Activated naive CD8-positive, alpha-beta T cell treated with anti-CD3 and anti-CD28 coated beads for 36 hours (primary cell): Measurements from ENCODE around the gene RTF1. TPM values are rescaled to one million over a fixed set of nuclear protein-coding genes. Genes with fewer than 3 reads are reported as not detected.
A peak's percentile ranks its signal among the peaks of the same experiment; 100 is the strongest.
"Not testable (repeated sequence)": the region's sequence is repeated elsewhere in the genome, so short reads cannot be mapped to it uniquely, and the experiment has no call there.

Experiments used
- DNase-seq: peaks from one replicate; pipeline ENCODE4 v3.0.0; 2021
- H3K27ac Mint-ChIP-seq: one replicate; pipeline ENCODE4 v1.8.0; 2022; ENCODE audit warnings: mild to moderate bottlenecking, moderate library complexity, mixed read lengths
- H3K27me3 Mint-ChIP-seq: one replicate; pipeline ENCODE4 v1.8.0; 2022; ENCODE audit warnings: mild to moderate bottlenecking, mixed read lengths
- H3K36me3 Mint-ChIP-seq: one replicate; pipeline ENCODE4 v1.8.0; 2021; ENCODE audit warnings: mild to moderate bottlenecking, mixed read lengths
- H3K4me1 Mint-ChIP-seq: one replicate; pipeline ENCODE4 v1.8.0; 2021; ENCODE audit warnings: mixed read lengths
- H3K4me3 Mint-ChIP-seq: one replicate; pipeline ENCODE4 v1.8.0; 2022; ENCODE audit warnings: mild to moderate bottlenecking, moderate library complexity, mixed read lengths
- H3K9me3 Mint-ChIP-seq: one replicate; pipeline ENCODE4 v1.8.0; 2022; ENCODE audit warnings: mixed read lengths
- total RNA-seq, 2 experiments: library from RNA; stranded (reverse); gene quantifications; one replicate each; pipeline ENCODE4 v1.2.3, GENCODE V29; 2021

The RTF1 gene
- total RNA-seq, 2 experiments from 2014 or later, result 26.8 to 30.3 TPM

GRCh38 chr15:41469644-41470043, 52.7 kb downstream of the RTF1 start:
- H3K36me3 Mint-ChIP-seq, result peaks cover 19% of the 10 kb centered on the region
- not testable (repeated sequence) for H3K27ac Mint-ChIP-seq, H3K27me3 Mint-ChIP-seq, H3K9me3 Mint-ChIP-seq, DNase-seq, H3K4me3 Mint-ChIP-seq, H3K4me1 Mint-ChIP-seq

GRCh38 chr15:41473418-41473817, 56.5 kb downstream of the RTF1 start:
- Mint-ChIP-seq H3K27ac (no peak overlapping the region), H3K36me3 (peaks cover 27% of the 10 kb centered on the region), H3K27me3 (no peaks in the 10 kb centered on the region), H3K9me3 (no peaks in the 10 kb centered on the region), H3K4me3 (no peak overlapping the region), H3K4me1 (peaks cover 11% of the 10 kb centered on the region)
- no peak for DNase-seq

GRCh38 chr15:41474436-41474835, 57.5 kb downstream of the RTF1 start:
- Mint-ChIP-seq H3K27me3 (no peaks in the 10 kb centered on the region), H3K4me3 (no peak overlapping the region), H3K36me3 (peaks cover 31% of the 10 kb centered on the region), H3K27ac (no peak overlapping the region), H3K9me3 (no peaks in the 10 kb centered on the region), H3K4me1 (peaks cover 11% of the 10 kb centered on the region)
- no peak for DNase-seq

- DNase-seq, result no peak
- Mint-ChIP-seq H3K27me3 (no peaks in the 10 kb centered on the region), H3K9me3 (no peaks in the 10 kb centered on the region), H3K4me1 (peaks cover 11% of the 10 kb centered on the region), H3K36me3 (peaks cover 27% of the 10 kb centered on the region), H3K4me3 (no peak overlapping the region), H3K27ac (no peak overlapping the region)
Observed at GRCh38 chr15:41474941-41475340, 58.0 kb downstream of the RTF1 start.

DNA sequence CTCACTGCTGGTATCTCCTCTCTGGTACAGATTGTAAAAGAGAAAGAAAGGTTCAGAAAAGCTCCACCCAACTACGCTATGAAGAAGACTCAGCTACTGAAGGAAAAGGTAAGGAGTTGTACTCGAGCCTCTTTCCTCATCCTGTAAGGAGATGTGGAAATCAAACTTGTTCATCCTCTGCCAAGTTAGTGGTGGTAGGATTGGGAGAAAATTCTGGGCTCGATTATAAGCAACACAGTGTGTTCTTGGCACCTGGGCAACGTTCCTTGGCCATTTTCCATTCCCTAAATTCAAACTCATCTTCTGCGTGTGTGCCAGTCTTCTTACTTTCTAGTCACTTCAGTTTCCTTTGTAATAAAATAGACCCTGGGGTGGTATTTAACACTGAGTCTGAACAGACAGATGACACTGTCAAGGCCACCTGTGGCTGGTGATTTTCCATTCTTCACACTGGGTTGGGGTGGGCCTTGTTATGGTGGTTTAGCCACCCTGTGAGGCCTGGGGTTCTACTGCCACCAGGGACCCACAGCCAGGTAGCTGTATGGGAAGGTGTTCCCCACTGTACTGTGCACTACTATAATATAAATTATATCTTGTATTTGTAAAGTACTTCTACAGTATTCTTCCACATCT, 59.6 kb downstream of the RTF1 start:
- Mint-ChIP-seq H3K4me1 (peaks cover 11% of the 10 kb centered on the region), H3K9me3 (no peaks in the 10 kb centered on the region), H3K27me3 (no peaks in the 10 kb centered on the region), H3K36me3 (peaks cover 30% of the 10 kb centered on the region), H3K27ac (peak overlapping the region; percentile 84), H3K4me3 (no peak overlapping the region)
- no peak for DNase-seq

DNA sequence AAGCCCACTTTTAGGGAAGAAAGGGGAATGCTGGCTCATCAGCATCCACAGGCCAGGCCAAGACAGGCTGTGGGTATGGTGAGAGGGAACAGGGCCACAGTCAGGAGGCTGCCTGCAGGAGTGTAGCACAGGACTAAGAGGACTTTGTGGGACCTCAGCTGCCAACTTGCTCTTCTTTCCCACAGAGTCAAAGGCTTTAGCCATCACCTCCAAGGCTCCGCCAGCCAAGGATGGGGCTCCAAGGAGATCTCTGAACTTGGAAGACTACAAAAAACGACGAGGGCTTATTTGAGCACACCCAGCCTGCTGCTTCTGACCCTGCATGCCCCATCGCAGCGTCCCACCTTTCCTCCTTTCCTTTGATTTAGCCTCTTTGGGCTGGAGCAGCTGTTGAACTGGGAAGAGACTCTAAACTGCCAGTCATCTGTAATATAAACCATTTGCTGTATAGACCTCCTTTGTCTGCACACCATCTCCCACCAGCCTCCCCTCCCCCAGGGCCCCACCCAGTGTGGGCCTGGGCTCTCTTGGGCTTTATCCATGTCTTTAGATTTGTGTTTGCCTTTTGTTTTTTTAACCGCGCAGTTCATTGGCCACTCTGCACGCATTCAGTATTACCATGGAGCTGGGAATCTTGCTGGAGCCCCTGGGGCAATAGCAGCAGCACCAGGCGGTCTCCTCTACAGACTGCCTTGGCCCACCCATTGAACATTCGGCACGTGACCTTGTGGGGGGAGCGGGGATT, 63.7 kb downstream of the RTF1 start:
- Mint-ChIP-seq H3K27me3 (no peaks in the 10 kb centered on the region), H3K36me3 (peaks cover 31% of the 10 kb centered on the region), H3K27ac (no peak overlapping the region), H3K9me3 (no peaks in the 10 kb centered on the region), H3K4me1 (peaks cover 25% of the 10 kb centered on the region), H3K4me3 (no peak overlapping the region)
- DNase-seq, result no peak

- Mint-ChIP-seq H3K4me3 (no peak overlapping the region), H3K27me3 (no peaks in the 10 kb centered on the region), H3K36me3 (peaks cover 21% of the 10 kb centered on the region), H3K4me1 (peaks cover 18% of the 10 kb centered on the region), H3K27ac (no peak overlapping the region), H3K9me3 (no peaks in the 10 kb centered on the region)
- DNase-seq, result no peak
Observed at GRCh38 chr15:41482110-41482877, 65.4 kb downstream of the RTF1 start.

- Mint-ChIP-seq H3K4me3 (peak overlapping the region; percentile 51), H3K36me3 (peaks cover 19% of the 10 kb centered on the region)
- peak; percentile 58 for DNase-seq
Observed at GRCh38 chr15:41483115-41483514, 66.2 kb downstream of the RTF1 start.

GRCh38 chr15:41483519-41483918, 66.6 kb downstream of the RTF1 start:
- peak overlapping the region; percentile 69 for H3K27ac Mint-ChIP-seq
- H3K9me3 Mint-ChIP-seq, result no peaks in the 10 kb centered on the region
- no peak for DNase-seq
- H3K4me3 Mint-ChIP-seq, result peak overlapping the region; percentile 51
- H3K36me3 Mint-ChIP-seq, result peaks cover 19% of the 10 kb centered on the region
- H3K4me1 Mint-ChIP-seq, result peaks cover 18% of the 10 kb centered on the region
- H3K27me3 Mint-ChIP-seq, result peaks cover 5% of the 10 kb centered on the region

More at GRCh38 chr15:41483115-41483514, 66.2 kb downstream of the RTF1 start:
- peaks cover 5% of the 10 kb centered on the region for H3K27me3 Mint-ChIP-seq
- no peaks in the 10 kb centered on the region for H3K9me3 Mint-ChIP-seq
- H3K27ac Mint-ChIP-seq, result peak overlapping the region; percentile 69
- peaks cover 18% of the 10 kb centered on the region for H3K4me1 Mint-ChIP-seq

DNA sequence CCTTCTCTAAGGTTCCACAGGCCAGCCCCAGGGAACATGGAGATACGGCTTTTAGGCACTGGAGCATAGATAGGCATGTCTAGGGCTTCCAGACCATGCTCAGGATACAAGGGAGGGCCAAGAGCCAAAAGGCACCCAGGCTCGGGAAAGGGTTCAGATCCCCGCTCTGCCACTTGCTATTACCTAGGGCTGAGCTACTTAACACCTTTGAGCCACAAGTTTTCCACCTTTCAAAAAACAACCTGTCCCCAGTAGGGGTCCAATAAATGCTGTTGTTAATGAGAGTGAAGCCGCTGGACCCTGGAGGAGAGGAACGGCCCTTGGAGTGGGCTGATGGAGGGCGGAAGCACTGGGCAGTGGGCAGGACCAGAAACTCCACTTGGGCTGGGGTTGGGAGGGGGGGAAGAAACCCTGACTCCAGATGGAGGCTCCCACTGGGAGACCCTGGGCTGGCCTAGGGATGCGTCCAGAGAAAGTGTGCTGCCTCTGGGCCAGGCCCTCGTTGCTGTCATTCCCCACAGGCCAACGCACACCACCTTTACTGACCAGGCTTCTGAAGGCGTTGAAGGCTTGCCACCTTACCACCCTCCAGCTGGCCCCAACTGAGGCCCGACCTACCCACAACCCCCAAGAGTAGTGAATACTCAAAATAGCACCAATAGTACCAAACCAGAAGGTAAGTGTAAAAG, 68.2 kb downstream of the RTF1 start:
- Mint-ChIP-seq H3K27me3 (peaks cover 6% of the 10 kb centered on the region), H3K4me3 (no peak overlapping the region), H3K9me3 (no peaks in the 10 kb centered on the region), H3K27ac (no peak overlapping the region), H3K4me1 (peaks cover 21% of the 10 kb centered on the region), H3K36me3 (peaks cover 14% of the 10 kb centered on the region)
- DNase-seq, result no peak

- Mint-ChIP-seq H3K4me3 (no peak overlapping the region), H3K27me3 (peaks cover 12% of the 10 kb centered on the region), H3K36me3 (peaks cover 9% of the 10 kb centered on the region), H3K9me3 (no peaks in the 10 kb centered on the region), H3K4me1 (peaks cover 30% of the 10 kb centered on the region), H3K27ac (no peak overlapping the region)
- DNase-seq, result no peak
Observed at GRCh38 chr15:41486286-41486685, 69.4 kb downstream of the RTF1 start.

DNA sequence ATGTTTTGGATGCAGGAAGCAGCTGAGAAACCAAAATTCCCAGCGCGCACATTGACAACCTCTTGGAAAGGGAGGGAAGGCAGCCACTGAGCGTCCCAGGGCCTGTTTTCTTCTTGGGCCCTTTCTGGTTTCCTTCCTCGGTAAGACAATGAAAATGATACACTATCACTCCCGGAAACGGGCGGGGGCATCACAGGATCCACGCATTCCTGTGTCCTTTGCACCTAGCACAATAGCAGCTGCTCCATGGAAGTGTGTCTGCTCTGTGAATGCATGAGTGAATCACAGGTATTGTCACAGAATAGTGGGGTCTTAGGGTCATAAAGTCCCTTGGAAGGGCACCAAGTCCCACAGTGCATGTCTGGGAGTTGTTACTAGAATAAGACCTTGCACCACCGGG, 70.5 kb downstream of the RTF1 start:
- Mint-ChIP-seq H3K4me3 (no peak overlapping the region), H3K4me1 (peaks cover 36% of the 10 kb centered on the region), H3K27ac (no peak overlapping the region), H3K9me3 (no peaks in the 10 kb centered on the region), H3K27me3 (peaks cover 23% of the 10 kb centered on the region), H3K36me3 (peaks cover 6% of the 10 kb centered on the region)
- no peak for DNase-seq

GRCh38 chr15:41487802-41488201, 70.9 kb downstream of the RTF1 start:
- H3K36me3 Mint-ChIP-seq, result peaks cover 6% of the 10 kb centered on the region
- H3K27me3 Mint-ChIP-seq, result peaks cover 27% of the 10 kb centered on the region
- H3K27ac Mint-ChIP-seq, result peak overlapping the region; percentile 74
- H3K9me3 Mint-ChIP-seq, result no peaks in the 10 kb centered on the region
- DNase-seq, result no peak
- H3K4me3 Mint-ChIP-seq, result peak overlapping the region; percentile 19
- peaks cover 37% of the 10 kb centered on the region for H3K4me1 Mint-ChIP-seq

DNA sequence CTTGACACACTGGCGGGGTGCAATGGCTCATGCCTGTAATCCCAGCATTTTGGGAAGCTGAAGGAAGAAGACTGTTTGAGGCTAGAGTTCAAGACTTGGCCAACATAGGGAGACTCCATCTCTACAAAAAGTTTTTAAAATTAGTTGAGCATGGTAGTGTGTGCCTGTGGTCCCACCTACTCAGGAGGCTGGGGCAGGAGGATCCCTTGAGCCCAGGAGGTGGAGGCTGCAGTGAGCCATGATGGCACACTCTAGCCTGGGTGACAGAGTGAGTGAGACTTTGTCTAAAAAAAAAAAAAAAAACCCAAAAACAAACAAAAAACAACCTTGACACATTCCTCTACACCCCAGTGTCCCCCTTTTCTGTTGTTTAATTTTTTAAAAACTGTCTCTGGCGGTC, 72.7 kb downstream of the RTF1 start:
- H3K27ac Mint-ChIP-seq, result no peak overlapping the region
- no peak overlapping the region for H3K4me3 Mint-ChIP-seq
- no peaks in the 10 kb centered on the region for H3K9me3 Mint-ChIP-seq
- peaks cover 29% of the 10 kb centered on the region for H3K27me3 Mint-ChIP-seq
- DNase-seq, result no peak
- peaks cover 29% of the 10 kb centered on the region for H3K4me1 Mint-ChIP-seq
- H3K36me3 Mint-ChIP-seq, result peaks cover 4% of the 10 kb centered on the region

- Mint-ChIP-seq H3K27ac (no peak overlapping the region), H3K36me3 (peaks cover 4% of the 10 kb centered on the region), H3K4me3 (no peak overlapping the region), H3K9me3 (no peaks in the 10 kb centered on the region), H3K27me3 (peaks cover 35% of the 10 kb centered on the region), H3K4me1 (peaks cover 29% of the 10 kb centered on the region)
- peak; percentile 63 for DNase-seq
Observed at GRCh38 chr15:41490355-41490754, 73.5 kb downstream of the RTF1 start.
